Neural cell (in vitro differentiated cells): Measurements from ENCODE around the gene ZNF446. TPM values are rescaled to one million over a fixed set of nuclear protein-coding genes. Genes with fewer than 3 reads are reported as not detected.

Experiments used
- H2AFZ ChIP-seq: fragments of 200-600, 300-800 bp; sonication (generic), shearing (Covaris generic); 2 replicates; pipeline ENCODE4 v1.6.0; 2014; ENCODE audit warnings: low read depth, mild to moderate bottlenecking, antibody characterized with exemption, low read length, moderate library complexity
- H3F3A ChIP-seq: fragments of 200-600 bp; shearing (Covaris generic); 2 replicates; pipeline ENCODE4 v1.6.1; 2016; ENCODE audit warnings: mild to moderate bottlenecking, moderate library complexity, mixed read lengths, antibody characterized with exemption, low read length; ENCODE audit not compliant: insufficient read depth, poor library complexity, severe bottlenecking
- H3K27ac ChIP-seq: fragments of 200-600, 300-800 bp; sonication (generic), shearing (Covaris generic); 2 replicates; pipeline ENCODE4 v1.5.1; 2014; ENCODE audit warnings: mild to moderate bottlenecking, low read length, moderate library complexity
- H3K27me3 ChIP-seq: fragments of 300-800, 200-600 bp; sonication (generic), shearing (Covaris generic); 2 replicates; pipeline ENCODE4 v1.6.0; 2014; ENCODE audit warnings: mild to moderate bottlenecking, low read depth, low read length, moderate library complexity; ENCODE audit not compliant: insufficient read depth
- H3K36me3 ChIP-seq: fragments of 300-800, 200-600 bp; sonication (generic), shearing (Covaris generic); 2 replicates; pipeline ENCODE4 v1.5.1; 2014; ENCODE audit warnings: mild to moderate bottlenecking, antibody characterized with exemption, low read length, moderate library complexity; ENCODE audit not compliant: insufficient read depth
- H3K4me2 ChIP-seq: fragments of 300-800, 200-600 bp; sonication (generic), shearing (Covaris generic); 2 replicates; pipeline ENCODE4 v1.6.0; 2014; ENCODE audit warnings: mild to moderate bottlenecking, low read length
- H3K4me3 ChIP-seq: fragments of 300-800, 200-600 bp; sonication (generic), shearing (Covaris generic); 2 replicates; pipeline ENCODE4 v1.5.1; 2014; ENCODE audit warnings: mild to moderate bottlenecking, low read length, moderate library complexity
- H3K79me2 ChIP-seq: fragments of 200-600 bp; shearing (Covaris generic); replicated peaks from 2 replicates; pipeline ENCODE4 v1.6.0; 2014; ENCODE audit warnings: mild to moderate bottlenecking, low read length, moderate library complexity; ENCODE audit not compliant: insufficient read depth
- H3K9ac ChIP-seq: fragments of 300-800, 200-600 bp; sonication (generic), shearing (Covaris generic); 2 replicates; pipeline ENCODE4 v1.6.1; 2016; ENCODE audit warnings: mild to moderate bottlenecking, low read length, mixed read lengths
- H3K9me2 ChIP-seq: fragments of 200-600 bp; shearing (Covaris generic); 2 replicates; pipeline ENCODE4 v1.6.1; 2016; ENCODE audit warnings: mild to moderate bottlenecking, low read length, mixed read lengths; ENCODE audit not compliant: insufficient read depth
- H3K9me3 ChIP-seq: fragments of 200-600, 300-800 bp; sonication (generic), shearing (Covaris generic); 2 replicates; pipeline ENCODE4 v1.6.1; 2016; ENCODE audit warnings: mild to moderate bottlenecking, mixed run types, low read length, moderate library complexity, mixed read lengths
- H4K20me1 ChIP-seq: fragments of 200-600 bp; shearing (Covaris generic); 2 replicates; pipeline ENCODE4 v1.6.1; 2016; ENCODE audit warnings: mild to moderate bottlenecking, mixed run types; ENCODE audit not compliant: insufficient read depth
- CTCF ChIP-seq: fragments of 450-650 bp; IDR thresholded peaks from 2 replicates; pipeline ENCODE4 v1.5.1; 2014; ENCODE audit warnings: antibody characterized with exemption, mild to moderate bottlenecking, moderate library complexity; ENCODE audit not compliant: poor library complexity, severe bottlenecking
- EP300 ChIP-seq: fragments of 450-650 bp; conservative IDR thresholded peaks from 2 replicates; pipeline ENCODE4 v1.6.1; 2014; ENCODE audit warnings: antibody characterized with exemption, mild to moderate bottlenecking, moderate library complexity; ENCODE audit not compliant: poor library complexity, severe bottlenecking
- EZH2 ChIP-seq: fragments of 200-600, 300-800 bp; shearing (Covaris generic), sonication (generic); IDR thresholded peaks from 2 replicates; pipeline ENCODE4 v1.6.1; 2014; ENCODE audit warnings: antibody characterized with exemption, low read length, borderline replicate concordance, mild to moderate bottlenecking; ENCODE audit not compliant: insufficient read depth, poor library complexity, severe bottlenecking
- MXI1 ChIP-seq: fragments of 450-650 bp; conservative IDR thresholded peaks from 2 replicates; pipeline ENCODE4 v1.6.1; 2014; ENCODE audit warnings: antibody characterized with exemption, mild to moderate bottlenecking; ENCODE audit not compliant: poor library complexity, severe bottlenecking
- POLR2AphosphoS5 ChIP-seq: IDR thresholded peaks from 2 replicates; pipeline ENCODE4 v1.6.1; 2012
- RAD21 ChIP-seq: fragments of 450-650 bp; conservative IDR thresholded peaks from 2 replicates; pipeline ENCODE4 v1.6.1; 2014; ENCODE audit warnings: antibody characterized with exemption, mild to moderate bottlenecking, moderate library complexity
- REST ChIP-seq: IDR thresholded peaks from 2 replicates; pipeline ENCODE4 v1.6.1; 2012; ENCODE audit warnings: borderline replicate concordance
- SMC3 ChIP-seq: fragments of 450-650 bp; conservative IDR thresholded peaks from 2 replicates; pipeline ENCODE4 v1.6.1; 2014; ENCODE audit warnings: antibody characterized with exemption, mild to moderate bottlenecking, moderate library complexity; ENCODE audit not compliant: poor library complexity
- TAF1 ChIP-seq: IDR thresholded peaks from 2 replicates; pipeline ENCODE4 v1.6.1; 2012; ENCODE audit warnings: low read depth
- polyA plus RNA-seq: library from polyadenylated mRNA; depleted of rRNA; stranded (reverse); fragments of >200 nt; gene quantifications from 2 replicates; pipeline ENCODE4 v1.2.3, GENCODE V29; 2014

ZNF446 gene
- polyA plus RNA-seq, 1 donor from 2014 or later: 18.2 TPM

GRCh38 chr19:58516246-58516836, 40.2 kb downstream of the ZNF446 start:
- H3K27me3 ChIP-seq: no peaks in the 10 kb centered on the region
- no peaks in the 10 kb centered on the region for H3K9me2 ChIP-seq
- H3F3A ChIP-seq: peaks cover 7% of the 10 kb centered on the region
- TF ChIP-seq MXI1: no peak
- TF ChIP-seq EZH2: no peak
- no peak for TF ChIP-seq CTCF
- TF ChIP-seq REST: no peak
- no peak for TF ChIP-seq RAD21
- TF ChIP-seq SMC3: no peak
- TF ChIP-seq TAF1: no peak
- TF ChIP-seq EP300: no peak
- no peak for TF ChIP-seq POLR2AphosphoS5
- H4K20me1 ChIP-seq: no peaks in the 10 kb centered on the region
- no peaks in the 10 kb centered on the region for H3K36me3 ChIP-seq
- no peak overlapping the region for H3K9ac ChIP-seq
- H3K4me3 ChIP-seq: no peak overlapping the region
- no peak overlapping the region for H3K27ac ChIP-seq
- peaks cover 13% of the 10 kb centered on the region for H3K79me2 ChIP-seq
- no peaks in the 10 kb centered on the region for H3K9me3 ChIP-seq
- no peak overlapping the region for H2AFZ ChIP-seq
- H3K4me2 ChIP-seq: no peak overlapping the region

GRCh38 chr19:58516964-58517833, 41.0 kb downstream of the ZNF446 start:
- Histone ChIP-seq H3K9me3 (no peaks in the 10 kb centered on the region), H4K20me1 (no peaks in the 10 kb centered on the region), H3K4me2 (no peak overlapping the region), H3F3A (peaks cover 7% of the 10 kb centered on the region), H3K9ac (no peak overlapping the region), H3K27ac (no peak overlapping the region), H2AFZ (no peak overlapping the region), H3K36me3 (no peaks in the 10 kb centered on the region), H3K79me2 (peaks cover 13% of the 10 kb centered on the region), H3K4me3 (no peak overlapping the region), H3K9me2 (no peaks in the 10 kb centered on the region), H3K27me3 (no peaks in the 10 kb centered on the region)
- no peak for TF ChIP-seq POLR2AphosphoS5
- no peak for TF ChIP-seq EZH2
- no peak for TF ChIP-seq RAD21
- TF ChIP-seq SMC3: no peak
- no peak for TF ChIP-seq EP300
